ENCODE data around the gene CXCL8. TPM values are rescaled to one million over a fixed set of nuclear protein-coding genes. Genes with fewer than 3 reads are reported as not detected.

Gene CXCL8
- polyA plus RNA-seq, 2 of the 4 experiments (the other 2 are of a cell fraction): 4.4 to 57.2 TPM

GRCh38 chr4:73707269-73707875, 33.0 kb upstream of the CXCL8 start:
- ATAC-seq (peak in 1 of 2 experiments; percentile 18; a peak in 3 of 6 replicates), FAIRE-seq (no peak), DNase-seq (ENCODE audit: low read depth in 1 of 2, low spot score in 1 of 2) (no peak)
- peak overlapping the region; percentile 87 to 91 for H3K27ac ChIP-seq
- WGBS (ENCODE audit: missing lambda C conversion rate): 31% methylated on average over 4 of the region's 4 CpGs
- TF ChIP-seq HOXB13 (CRISPR knock-in tag; IDR thresholded peaks at IDR 0.05; ENCODE audit: low read depth) (no peak), RAD21 (conservative IDR thresholded peaks at IDR 0.05 in 1 of 2, IDR thresholded peaks at IDR 0.05 in 1 of 2) (no peak), NR3C1 (IDR thresholded peaks at IDR 0.05) (no peak), HEYL (CRISPR knock-in tag; IDR thresholded peaks at IDR 0.05) (no peak), FOSL2 (IDR thresholded peaks at IDR 0.05) (no peak), FOSL2 (CRISPR knock-in tag; IDR thresholded peaks at IDR 0.05) (no peak), SREBF2 (IDR thresholded peaks at IDR 0.05) (no peak), BHLHE40 (IDR thresholded peaks at IDR 0.05; ENCODE audit: low read depth, low read length) (no peak), CBX8 (IDR thresholded peaks at IDR 0.05) (no peak), KDM1A (IDR thresholded peaks at IDR 0.05; ENCODE audit: low read depth) (no peak), JUN (IDR thresholded peaks at IDR 0.05) (no peak), POLR2AphosphoS2 (conservative IDR thresholded peaks at IDR 0.05; ENCODE audit: low read length) (no peak), NFE2L2 (conservative IDR thresholded peaks at IDR 0.05; ENCODE audit: low read length) (no peak), KDM5A (IDR thresholded peaks at IDR 0.05) (no peak), FOSB (CRISPR knock-in tag; IDR thresholded peaks at IDR 0.05) (no peak), GATA3 (IDR thresholded peaks at IDR 0.05; ENCODE audit: borderline replicate concordance) (no peak), ZNF302 (CRISPR knock-in tag; IDR thresholded peaks at IDR 0.05) (no peak), CBX2 (IDR thresholded peaks at IDR 0.05; ENCODE audit: borderline replicate concordance, low read depth) (no peak), RFX5 (IDR thresholded peaks at IDR 0.05) (no peak)
- TF ChIP-seq, protein P1, sequence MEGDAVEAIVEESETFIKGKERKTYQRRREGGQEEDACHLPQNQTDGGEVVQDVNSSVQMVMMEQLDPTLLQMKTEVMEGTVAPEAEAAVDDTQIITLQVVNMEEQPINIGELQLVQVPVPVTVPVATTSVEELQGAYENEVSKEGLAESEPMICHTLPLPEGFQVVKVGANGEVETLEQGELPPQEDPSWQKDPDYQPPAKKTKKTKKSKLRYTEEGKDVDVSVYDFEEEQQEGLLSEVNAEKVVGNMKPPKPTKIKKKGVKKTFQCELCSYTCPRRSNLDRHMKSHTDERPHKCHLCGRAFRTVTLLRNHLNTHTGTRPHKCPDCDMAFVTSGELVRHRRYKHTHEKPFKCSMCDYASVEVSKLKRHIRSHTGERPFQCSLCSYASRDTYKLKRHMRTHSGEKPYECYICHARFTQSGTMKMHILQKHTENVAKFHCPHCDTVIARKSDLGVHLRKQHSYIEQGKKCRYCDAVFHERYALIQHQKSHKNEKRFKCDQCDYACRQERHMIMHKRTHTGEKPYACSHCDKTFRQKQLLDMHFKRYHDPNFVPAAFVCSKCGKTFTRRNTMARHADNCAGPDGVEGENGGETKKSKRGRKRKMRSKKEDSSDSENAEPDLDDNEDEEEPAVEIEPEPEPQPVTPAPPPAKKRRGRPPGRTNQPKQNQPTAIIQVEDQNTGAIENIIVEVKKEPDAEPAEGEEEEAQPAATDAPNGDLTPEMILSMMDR (IDR thresholded peaks at IDR 0.05): no peak
- H3K4me2 ChIP-seq: peak overlapping the region; percentile 68
- peaks cover 60% of the 10 kb centered on the region for H3K4me1 ChIP-seq
- H3K9me3 ChIP-seq: 0 out of 3 replicates have a peak, but pooled peaks cover 3% of the 10 kb centered on the region
- POLR2A ChIA-PET: interaction anchor here (1.0 kb wide), 1 partner anchor 33 kb away, joined by 3 read pairs; the partner anchor contains the start of gene CXCL8
- CTCF ChIA-PET: interaction anchor here (0.7 to 0.9 kb wide), 5 partner anchors 8 to 261 kb away, joined by 3 to 4 read pairs (median 3); no protein-coding TSS in a partner anchor
- no peak overlapping the region for H3K4me3 ChIP-seq

GRCh38 chr4:73707918-73708577, 32.3 kb upstream of the CXCL8 start:
- Histone ChIP-seq H3K27ac (peak overlapping the region; percentile 87 to 91), H3K9me3 (0 out of 3 replicates have a peak, but pooled peaks cover under 1% of the 10 kb centered on the region), H3K4me1 (peaks cover 54% of the 10 kb centered on the region), H3K4me3 (no peak overlapping the region), H3K4me2 (peak overlapping the region; percentile 68)
- CTCF ChIA-PET: interaction anchor here (0.6 to 0.9 kb wide), 3 partner anchors 9 to 22 kb away, joined by 3 to 4 read pairs (median 3); no protein-coding TSS in a partner anchor
- ATAC-seq (peak in 1 of 2 experiments; percentile 78; a peak in 3 of 6 replicates), DNase-seq (ENCODE audit: low read depth in 1 of 2, low spot score in 1 of 2) (peak; percentile 34 to 69), FAIRE-seq (no peak)
- POLR2A ChIA-PET: interaction anchor here (1.0 kb wide), 1 partner anchor 32 kb away, joined by 3 read pairs; the partner anchor contains the start of gene CXCL8
- WGBS (ENCODE audit: missing lambda C conversion rate): 2% methylated on average over 7 of the region's 7 CpGs
- TF ChIP-seq, protein P2, sequence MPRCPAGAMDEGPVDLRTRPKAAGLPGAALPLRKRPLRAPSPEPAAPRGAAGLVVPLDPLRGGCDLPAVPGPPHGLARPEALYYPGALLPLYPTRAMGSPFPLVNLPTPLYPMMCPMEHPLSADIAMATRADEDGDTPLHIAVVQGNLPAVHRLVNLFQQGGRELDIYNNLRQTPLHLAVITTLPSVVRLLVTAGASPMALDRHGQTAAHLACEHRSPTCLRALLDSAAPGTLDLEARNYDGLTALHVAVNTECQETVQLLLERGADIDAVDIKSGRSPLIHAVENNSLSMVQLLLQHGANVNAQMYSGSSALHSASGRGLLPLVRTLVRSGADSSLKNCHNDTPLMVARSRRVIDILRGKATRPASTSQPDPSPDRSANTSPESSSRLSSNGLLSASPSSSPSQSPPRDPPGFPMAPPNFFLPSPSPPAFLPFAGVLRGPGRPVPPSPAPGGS (IDR thresholded peaks at IDR 0.05): no peak
- no peak for TF ChIP-seq HOXB13 (CRISPR knock-in tag; IDR thresholded peaks at IDR 0.05; ENCODE audit: low read depth)
- no peak for TF ChIP-seq CBX8 (IDR thresholded peaks at IDR 0.05)
- TF ChIP-seq ZFP36 (IDR thresholded peaks at IDR 0.05; ENCODE audit: borderline replicate concordance, partially characterized antibody): no peak
- no peak for TF ChIP-seq EHMT2 (IDR thresholded peaks at IDR 0.05; ENCODE audit: low read depth)
- TF ChIP-seq, protein P3, sequence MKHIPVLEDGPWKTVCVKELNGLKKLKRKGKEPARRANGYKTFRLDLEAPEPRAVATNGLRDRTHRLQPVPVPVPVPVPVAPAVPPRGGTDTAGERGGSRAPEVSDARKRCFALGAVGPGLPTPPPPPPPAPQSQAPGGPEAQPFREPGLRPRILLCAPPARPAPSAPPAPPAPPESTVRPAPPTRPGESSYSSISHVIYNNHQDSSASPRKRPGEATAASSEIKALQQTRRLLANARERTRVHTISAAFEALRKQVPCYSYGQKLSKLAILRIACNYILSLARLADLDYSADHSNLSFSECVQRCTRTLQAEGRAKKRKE (CRISPR knock-in tag; IDR thresholded peaks at IDR 0.05; ENCODE audit: low read depth): no peak
- TF ChIP-seq MYC (IDR thresholded peaks at IDR 0.05; ENCODE audit: borderline replicate concordance, low read length): no peak
- no peak for TF ChIP-seq BHLHE40 (IDR thresholded peaks at IDR 0.05; ENCODE audit: low read depth, low read length)
- TF ChIP-seq, protein P4, sequence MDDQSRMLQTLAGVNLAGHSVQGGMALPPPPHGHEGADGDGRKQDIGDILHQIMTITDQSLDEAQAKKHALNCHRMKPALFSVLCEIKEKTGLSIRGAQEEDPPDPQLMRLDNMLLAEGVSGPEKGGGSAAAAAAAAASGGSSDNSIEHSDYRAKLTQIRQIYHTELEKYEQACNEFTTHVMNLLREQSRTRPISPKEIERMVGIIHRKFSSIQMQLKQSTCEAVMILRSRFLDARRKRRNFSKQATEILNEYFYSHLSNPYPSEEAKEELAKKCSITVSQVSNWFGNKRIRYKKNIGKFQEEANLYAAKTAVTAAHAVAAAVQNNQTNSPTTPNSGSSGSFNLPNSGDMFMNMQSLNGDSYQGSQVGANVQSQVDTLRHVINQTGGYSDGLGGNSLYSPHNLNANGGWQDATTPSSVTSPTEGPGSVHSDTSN (IDR thresholded peaks at IDR 0.05): no peak
- no peak for TF ChIP-seq HOXB5 (CRISPR knock-in tag; IDR thresholded peaks at IDR 0.05)
- peak in 1 of 2 experiments; percentile 45; a peak in 1 of 5 replicates for TF ChIP-seq JUN (IDR thresholded peaks at IDR 0.05)
- TF ChIP-seq, protein P5, sequence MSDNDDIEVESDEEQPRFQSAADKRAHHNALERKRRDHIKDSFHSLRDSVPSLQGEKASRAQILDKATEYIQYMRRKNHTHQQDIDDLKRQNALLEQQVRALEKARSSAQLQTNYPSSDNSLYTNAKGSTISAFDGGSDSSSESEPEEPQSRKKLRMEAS (IDR thresholded peaks at IDR 0.05): 0 out of 2 replicates have a peak, but pooled peaks have one; percentile 19
- peak; percentile 46 for TF ChIP-seq JUNB (IDR thresholded peaks at IDR 0.05)
- TF ChIP-seq FOSB (CRISPR knock-in tag; IDR thresholded peaks at IDR 0.05): no peak
- TF ChIP-seq CHD2 (IDR thresholded peaks at IDR 0.05; ENCODE audit: low read length, partially characterized antibody): no peak
- no peak for TF ChIP-seq RNF2 (IDR thresholded peaks at IDR 0.05; ENCODE audit: borderline replicate concordance, low read depth)
- no peak for TF ChIP-seq POLR2A (IDR thresholded peaks at IDR 0.05; ENCODE audit: low read length)
- no peak for TF ChIP-seq ZSCAN20 (CRISPR knock-in tag; IDR thresholded peaks at IDR 0.05)

Measured in A549 (cell line).